Activated CD8-positive, alpha-beta memory T cell treated with anti-CD3 and anti-CD28 coated beads for 48 hours (primary cell): ENCODE results near the gene MYLK2.
"Not testable (repeated sequence)": the region's sequence is repeated elsewhere in the genome, so short reads cannot be mapped to it uniquely, and the experiment has no call there.

Experiments used
- DNase-seq, 3 experiments: peaks; one replicate each; pipeline ENCODE4 v3.0.0-alpha.2; 2020; ENCODE audit warnings: low read depth in 2 of 3, low spot score in 2 of 3

The MYLK2 gene

GRCh38 chr20:31815408-31816188, 3.6 kb upstream of the MYLK2 start:
- no peak for DNase-seq

DNA sequence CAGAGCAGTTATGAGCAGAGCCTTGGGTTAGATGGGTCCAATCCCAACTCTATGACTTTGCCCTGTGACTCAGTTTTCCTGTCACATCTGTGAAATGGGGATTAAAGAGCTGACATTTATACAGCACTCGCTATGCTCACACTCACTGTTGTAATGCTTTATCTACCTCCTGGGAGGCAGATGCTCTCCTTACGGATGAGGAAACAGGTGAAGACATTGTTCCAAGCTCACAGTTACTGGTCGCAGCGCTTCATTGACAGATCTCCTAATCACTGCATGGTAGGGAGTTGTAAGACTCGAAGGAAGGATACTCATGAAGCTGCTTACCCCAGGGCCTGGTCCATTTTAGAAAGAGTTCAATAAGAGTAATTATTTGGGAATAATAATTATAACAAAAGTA, 2.9 kb upstream of the MYLK2 start:
- no peak for DNase-seq

GRCh38 chr20:31817461-31817860, 1.7 kb upstream of the MYLK2 start:
- no peak for DNase-seq

GRCh38 chr20:31818376-31818908, 714 bp upstream of the MYLK2 start:
- DNase-seq = no peak

GRCh38 chr20:31820228-31820627, 1.1 kb downstream of the MYLK2 start:
- no peak for DNase-seq

DNA sequence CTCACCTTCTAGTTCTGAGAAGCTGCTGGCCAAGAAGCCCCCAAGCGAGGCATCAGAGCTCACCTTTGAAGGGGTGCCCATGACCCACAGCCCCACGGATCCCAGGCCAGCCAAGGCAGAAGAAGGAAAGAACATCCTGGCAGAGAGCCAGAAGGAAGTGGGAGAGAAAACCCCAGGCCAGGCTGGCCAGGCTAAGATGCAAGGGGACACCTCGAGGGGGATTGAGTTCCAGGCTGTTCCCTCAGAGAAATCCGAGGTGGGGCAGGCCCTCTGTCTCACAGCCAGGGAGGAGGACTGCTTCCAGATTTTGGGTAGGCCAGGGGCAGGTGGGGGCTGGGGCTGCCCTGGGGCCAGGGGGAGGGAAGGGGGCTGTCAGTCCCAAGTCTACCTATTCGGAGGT, 2.3 kb downstream of the MYLK2 start:
- DNase-seq = no peak

DNA sequence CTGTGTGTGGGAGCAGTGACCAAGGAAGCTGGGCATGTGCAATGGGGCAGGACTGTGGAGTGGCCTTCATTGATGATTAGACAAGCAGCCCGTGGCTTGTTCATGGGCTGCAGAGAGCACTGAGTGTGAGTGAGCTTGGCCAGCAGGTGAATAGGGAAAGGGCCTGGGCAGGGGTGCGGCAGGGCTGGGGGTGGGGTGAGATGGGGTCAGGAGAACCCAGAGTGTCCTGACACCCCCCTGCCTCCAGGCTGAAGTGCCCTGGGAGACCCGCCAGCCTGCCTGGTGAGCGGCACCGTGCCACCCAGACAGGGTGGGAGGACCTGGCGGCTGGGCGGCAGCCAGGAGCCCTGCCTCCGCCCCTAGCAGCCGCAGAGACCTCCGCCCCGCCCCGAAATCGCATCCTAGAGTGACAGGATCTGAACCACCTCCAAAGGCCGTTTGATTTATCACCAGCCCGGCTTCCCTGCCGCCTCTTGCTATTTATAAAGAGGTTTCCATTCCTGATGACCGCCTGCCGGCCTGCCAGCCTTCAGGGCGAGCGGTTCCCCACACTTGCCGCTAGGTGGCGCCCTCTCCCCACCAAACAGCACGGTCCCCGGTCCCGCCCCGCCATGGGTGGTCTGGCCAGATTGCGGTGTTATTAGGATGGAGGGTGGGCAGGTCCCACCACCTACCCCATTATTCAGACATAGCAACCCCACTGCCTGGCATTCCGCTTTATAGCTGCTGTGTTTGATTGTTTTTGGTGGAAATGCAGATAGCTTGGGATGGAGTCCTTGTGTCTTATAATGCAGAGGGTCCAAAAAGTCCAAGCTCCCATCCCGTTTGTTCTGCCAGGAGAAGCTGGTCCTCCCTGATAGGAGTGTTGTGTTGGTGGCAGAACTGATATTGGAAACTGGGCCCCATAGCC, 3.5 kb downstream of the MYLK2 start:
- peak; percentile 43 to 85 (median 83) for DNase-seq

GRCh38 chr20:31823360-31824124, 4.4 kb downstream of the MYLK2 start:
- no peak for DNase-seq

DNA sequence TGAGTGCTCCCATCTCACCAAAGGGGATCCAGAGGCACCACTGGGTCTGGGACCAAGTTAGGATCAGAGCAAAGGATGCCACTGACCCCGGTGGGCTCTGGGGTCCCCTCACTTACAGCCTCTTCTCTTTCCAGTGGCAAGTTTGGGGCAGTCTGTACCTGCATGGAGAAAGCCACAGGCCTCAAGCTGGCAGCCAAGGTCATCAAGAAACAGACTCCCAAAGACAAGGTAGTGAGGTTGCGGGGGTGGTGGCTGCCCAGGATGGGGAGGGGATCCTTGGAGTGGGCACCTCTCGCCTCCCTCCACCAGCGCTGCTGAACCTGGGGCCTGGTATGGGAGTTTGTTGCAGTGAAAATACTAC, 4.9 kb downstream of the MYLK2 start:
- no peak for DNase-seq

DNA sequence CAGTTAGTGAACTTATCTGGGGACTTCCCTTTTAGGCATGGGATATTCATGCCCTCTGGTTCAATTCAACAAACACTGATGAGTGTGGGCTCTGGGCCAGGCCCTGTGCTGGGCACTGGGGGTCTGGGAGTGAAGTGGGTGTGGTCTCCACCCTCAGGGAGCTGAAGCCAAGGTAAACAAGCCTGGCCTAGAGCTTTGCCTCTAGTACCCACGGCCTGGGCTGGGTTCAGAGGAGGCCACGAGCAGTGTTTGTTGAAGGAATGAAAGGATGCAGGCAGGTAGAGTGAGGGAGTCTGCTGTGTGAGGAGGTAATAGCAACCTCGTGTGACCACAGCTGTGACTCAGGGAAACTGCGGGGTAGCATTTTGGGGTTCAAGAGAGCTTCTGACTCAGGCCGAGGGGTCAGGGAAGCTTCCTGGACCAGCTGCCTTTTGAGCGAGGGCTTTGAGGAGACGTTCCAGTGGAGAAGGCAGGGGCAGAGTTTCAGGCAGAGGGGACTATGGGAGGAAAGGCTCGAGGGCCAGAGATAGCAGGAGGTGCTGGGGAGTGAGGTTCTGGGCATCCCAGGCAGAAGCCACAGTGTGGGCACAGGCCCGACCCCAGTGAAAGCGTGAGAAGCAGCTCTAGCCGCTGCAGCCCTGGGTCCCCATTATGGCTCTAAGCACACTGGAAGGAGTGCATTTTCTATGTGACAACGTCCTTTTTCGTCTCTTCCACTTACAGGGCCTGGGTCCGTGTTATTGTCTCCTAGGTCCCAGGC, 5.6 kb downstream of the MYLK2 start:
- DNase-seq = no peak

DNA sequence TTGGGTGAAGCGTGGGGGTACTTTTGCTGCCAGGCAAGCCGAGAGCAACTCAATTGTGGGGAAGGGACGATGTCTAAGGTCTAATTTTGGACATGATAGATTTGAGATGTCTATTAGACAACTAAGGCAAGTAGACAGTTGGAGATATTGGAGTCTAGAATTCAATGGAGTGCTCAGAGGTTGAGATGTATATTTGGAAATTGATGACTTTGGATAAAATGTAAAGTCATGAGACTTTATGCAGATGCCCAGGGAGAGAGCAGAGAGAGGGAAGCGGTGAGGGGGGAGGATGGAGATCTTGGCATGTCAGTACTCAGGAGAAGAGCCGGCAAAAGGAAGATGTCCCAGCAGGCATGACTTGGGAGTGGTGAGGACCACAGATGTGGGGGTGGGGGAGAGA, 6.9 kb downstream of the MYLK2 start:
- no peak for DNase-seq

- no peak for DNase-seq
Observed at GRCh38 chr20:31827059-31827458, 7.9 kb downstream of the MYLK2 start.

DNA sequence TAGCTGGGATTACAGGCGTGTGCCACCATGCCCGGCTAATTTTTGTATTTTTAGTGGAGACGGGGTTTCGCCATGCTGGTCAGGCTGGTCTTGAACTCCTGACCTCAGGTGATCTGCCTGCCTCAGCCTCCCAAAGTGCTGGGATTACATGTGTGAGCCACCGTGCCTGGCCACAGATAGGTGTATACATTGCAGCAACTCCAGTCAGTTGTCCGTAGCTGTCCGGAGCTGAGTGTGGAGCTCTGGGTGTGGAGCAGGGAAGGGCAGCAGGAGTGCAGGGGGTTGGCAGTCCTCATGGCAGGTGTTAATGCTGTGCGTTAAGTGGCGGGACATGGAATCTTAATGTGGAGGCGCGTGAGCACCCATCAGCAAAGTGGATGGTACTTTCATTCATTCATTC, 8.9 kb downstream of the MYLK2 start:
- not testable (repeated sequence) for DNase-seq

GRCh38 chr20:31829731-31830130, 10.6 kb downstream of the MYLK2 start:
- no peak for DNase-seq

DNA sequence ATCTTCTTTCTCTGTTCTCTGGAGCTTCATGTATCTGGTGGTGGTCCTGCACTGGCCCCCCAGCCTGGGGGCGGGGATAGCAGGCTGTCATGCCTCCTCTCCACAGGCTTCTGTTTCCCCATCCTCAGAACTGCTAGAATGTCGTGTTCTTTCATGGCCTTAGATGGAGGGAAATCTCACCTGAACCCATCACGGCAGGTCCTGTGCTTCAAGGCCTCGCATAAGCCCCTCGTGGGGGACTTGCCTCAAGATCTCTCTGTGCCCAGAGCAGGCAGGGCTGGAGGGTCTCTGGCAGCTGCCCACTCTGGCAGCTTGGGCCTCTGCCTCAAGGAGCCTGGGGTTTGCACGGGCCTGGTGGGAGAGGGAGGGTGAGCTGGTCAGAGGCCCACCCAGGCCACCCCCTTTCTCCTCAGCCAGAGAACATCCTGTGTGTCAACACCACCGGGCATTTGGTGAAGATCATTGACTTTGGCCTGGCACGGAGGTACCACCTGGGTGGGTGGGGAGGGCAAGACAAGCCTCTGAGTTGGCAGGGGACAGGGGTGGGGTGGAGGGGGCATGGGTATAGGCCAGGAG, 11.3 kb downstream of the MYLK2 start:
- DNase-seq = no peak

DNA sequence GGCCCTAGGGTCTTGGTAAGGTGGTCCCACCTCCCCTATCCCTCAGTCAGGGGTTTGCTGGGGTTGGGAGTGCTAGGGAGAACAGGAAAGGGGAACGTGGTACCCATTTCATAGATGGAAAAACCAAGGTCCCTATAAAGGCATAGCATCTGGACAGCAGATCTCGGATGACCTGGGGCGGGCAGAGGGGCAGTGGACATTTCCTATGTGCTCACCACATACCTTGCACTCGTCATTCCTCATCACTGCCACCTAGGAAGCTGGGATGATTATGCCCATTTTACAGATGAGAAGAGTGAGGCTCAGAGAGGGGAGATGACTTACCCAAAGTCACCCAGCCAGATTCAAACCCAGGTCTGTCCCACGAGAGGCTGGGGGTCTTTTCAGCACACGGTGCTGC, 12.1 kb downstream of the MYLK2 start:
- DNase-seq = no peak

DNA sequence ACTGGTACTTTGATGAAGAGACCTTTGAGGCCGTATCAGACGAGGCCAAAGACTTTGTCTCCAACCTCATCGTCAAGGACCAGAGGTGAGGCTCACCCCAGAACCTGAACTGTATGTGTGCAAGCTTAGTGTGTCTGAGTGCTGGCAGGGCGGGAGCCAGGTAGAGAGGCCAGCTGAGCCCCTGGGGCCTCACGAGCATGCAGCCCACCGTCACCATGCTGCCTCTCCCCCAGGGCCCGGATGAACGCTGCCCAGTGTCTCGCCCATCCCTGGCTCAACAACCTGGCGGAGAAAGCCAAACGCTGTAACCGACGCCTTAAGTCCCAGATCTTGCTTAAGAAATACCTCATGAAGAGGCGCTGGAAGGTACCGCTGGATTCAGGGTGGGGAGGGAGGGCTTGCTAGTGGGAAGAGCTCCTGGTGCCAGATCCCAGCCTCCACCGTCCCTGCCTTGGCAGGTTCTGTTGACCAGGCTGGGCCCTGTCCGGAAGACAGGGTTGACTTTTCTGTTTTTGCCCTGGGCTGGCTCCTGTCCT, 12.7 kb downstream of the MYLK2 start:
- no peak for DNase-seq

GRCh38 chr20:31833130-31833930, 14.2 kb downstream of the MYLK2 start:
- DNase-seq = peak in 2 of 3 experiments; percentile 54 to 80

DNA sequence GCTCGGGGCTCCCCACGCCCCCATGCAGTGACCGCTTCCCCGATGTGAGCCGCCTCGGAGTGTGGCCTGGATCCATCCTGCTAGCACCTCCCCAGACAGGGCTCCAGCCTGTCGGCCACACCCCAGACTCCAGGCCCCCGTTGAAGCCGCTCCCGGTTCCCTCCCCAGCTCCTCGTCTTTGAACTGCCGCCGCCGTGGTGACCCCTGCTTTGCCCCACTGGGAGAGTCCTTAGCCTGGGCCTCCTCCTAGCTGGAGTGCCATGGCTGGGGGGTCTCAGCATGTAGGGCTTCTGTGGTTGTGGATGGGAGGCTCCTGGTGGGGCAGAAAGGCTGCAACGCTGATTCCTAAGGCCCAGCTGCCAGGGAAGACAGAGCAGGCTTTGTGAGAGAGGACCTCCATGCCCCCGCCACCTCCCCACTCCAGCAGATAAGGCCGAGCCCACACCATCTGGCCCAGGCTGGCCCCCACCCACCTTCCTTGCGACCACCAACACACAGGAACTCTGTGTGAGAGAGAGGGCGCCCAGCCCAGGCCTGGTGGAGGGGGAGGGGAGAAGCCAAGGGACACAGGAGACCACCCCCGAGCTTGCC, 14.9 kb downstream of the MYLK2 start:
- no peak for DNase-seq
